T follicular helper cell (primary cell): ENCODE results near the gene TLE3.
A peak's percentile ranks its signal among the peaks of the same experiment; 100 is the strongest.

Experiments used
- DNase-seq: peaks from one replicate; pipeline ENCODE4 v3.0.0-alpha.2; 2020; ENCODE audit warnings: low read depth

Gene TLE3

GRCh38 chr15:70099167-70099966, 1.6 kb upstream of the TLE3 start:
- DNase-seq: peak; percentile 100

GRCh38 chr15:70098461-70099166, 897 bp upstream of the TLE3 start:
- no peak for DNase-seq

- no peak for DNase-seq
Measured at GRCh38 chr15:70098153-70098460, 390 bp upstream of the TLE3 start.

GRCh38 chr15:70097063-70097320, 725 bp downstream of the TLE3 start:
- no peak for DNase-seq

- DNase-seq: peak; percentile 40
Measured at GRCh38 chr15:70096215-70097062, 1.3 kb downstream of the TLE3 start.

GRCh38 chr15:70095408-70096214, 2.1 kb downstream of the TLE3 start:
- no peak for DNase-seq

- DNase-seq: no peak
Measured at GRCh38 chr15:70094690-70095311, 2.9 kb downstream of the TLE3 start.

GRCh38 chr15:70093481-70094319, 4.0 kb downstream of the TLE3 start:
- no peak for DNase-seq

GRCh38 chr15:70093070-70093469, 4.6 kb downstream of the TLE3 start:
- no peak for DNase-seq

GRCh38 chr15:70092464-70093027, 5.2 kb downstream of the TLE3 start:
- DNase-seq: no peak

- no peak for DNase-seq
Measured at GRCh38 chr15:70091726-70092463, 5.8 kb downstream of the TLE3 start.

GRCh38 chr15:70090436-70091296, 7.1 kb downstream of the TLE3 start:
- DNase-seq: no peak

- DNase-seq: no peak
Measured at GRCh38 chr15:70089692-70089971, 8.1 kb downstream of the TLE3 start.

GRCh38 chr15:70088887-70089691, 8.6 kb downstream of the TLE3 start:
- no peak for DNase-seq

- DNase-seq: no peak
Measured at GRCh38 chr15:70088455-70088854, 9.3 kb downstream of the TLE3 start.

GRCh38 chr15:70087708-70088352, 9.9 kb downstream of the TLE3 start:
- no peak for DNase-seq

- DNase-seq: no peak
Measured at GRCh38 chr15:70086636-70087035, 11.1 kb downstream of the TLE3 start.

GRCh38 chr15:70084461-70084860, 13.3 kb downstream of the TLE3 start:
- DNase-seq: no peak
